Measurements from ENCODE around the gene BRD3. TPM values are rescaled to one million over a fixed set of nuclear protein-coding genes. Genes with fewer than 3 reads are reported as not detected.

The BRD3 gene
- polyA plus RNA-seq, 1 experiment = 6.6 TPM

DNA sequence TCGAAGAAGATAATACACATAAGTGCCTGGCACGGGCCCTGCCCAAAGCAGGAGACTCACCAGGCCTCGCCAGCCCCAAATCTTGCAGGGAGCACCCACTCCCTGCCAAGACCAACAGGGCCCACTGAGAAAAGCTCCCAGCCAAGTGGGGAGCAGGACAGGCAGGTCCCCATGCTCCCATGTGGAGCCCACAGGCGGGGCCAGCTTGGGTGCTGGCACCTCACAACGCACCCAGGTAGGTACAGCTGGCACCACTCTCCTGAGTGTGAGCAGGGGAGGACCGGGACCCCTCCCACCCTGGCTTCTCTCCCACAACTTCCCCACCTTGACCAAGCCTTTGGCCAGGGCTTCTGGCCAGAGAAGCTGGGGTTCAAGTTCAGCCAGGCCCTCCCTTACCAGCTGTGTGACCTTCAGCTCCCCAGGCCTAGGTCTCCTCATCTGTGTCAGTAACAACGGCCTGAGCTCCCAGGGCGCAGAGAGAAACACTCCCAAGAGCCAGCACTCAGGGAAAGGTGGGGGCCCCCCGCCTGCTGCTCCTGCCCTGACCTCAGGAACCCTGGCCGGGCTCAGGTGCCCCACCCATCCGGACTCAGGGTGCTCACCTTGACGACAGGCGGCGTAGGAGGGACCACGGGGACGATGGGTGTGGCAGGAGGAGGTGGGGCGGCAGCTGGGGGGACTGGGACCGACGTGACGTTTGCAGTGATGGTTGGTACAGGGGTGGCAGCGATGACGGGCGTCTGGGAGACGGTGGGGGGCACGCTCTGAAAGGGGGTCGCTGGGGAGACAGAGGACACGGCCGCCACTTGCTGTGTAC, 17.8 kb downstream of the BRD3 start:
- CTCF ChIA-PET = interaction anchor here (0.7 kb wide), 1 partner anchor 1577 kb away, joined by 3 read pairs; no protein-coding TSS in a partner anchor
- Histone ChIP-seq H3K36me3 (ENCODE audit: control insufficient read depth, insufficient read depth, low read length) (peaks cover 48% of the 10 kb centered on the region), H3K4me3 (ENCODE audit: low read depth, low read length) (no peak overlapping the region), H3K27me3 (ENCODE audit: control insufficient read depth, insufficient read depth, low read length) (no peaks in the 10 kb centered on the region)
- DNase-seq (ENCODE audit: low read depth) = no peak
- POLR2A ChIA-PET = no interaction called here
- TF ChIP-seq, protein P1, sequence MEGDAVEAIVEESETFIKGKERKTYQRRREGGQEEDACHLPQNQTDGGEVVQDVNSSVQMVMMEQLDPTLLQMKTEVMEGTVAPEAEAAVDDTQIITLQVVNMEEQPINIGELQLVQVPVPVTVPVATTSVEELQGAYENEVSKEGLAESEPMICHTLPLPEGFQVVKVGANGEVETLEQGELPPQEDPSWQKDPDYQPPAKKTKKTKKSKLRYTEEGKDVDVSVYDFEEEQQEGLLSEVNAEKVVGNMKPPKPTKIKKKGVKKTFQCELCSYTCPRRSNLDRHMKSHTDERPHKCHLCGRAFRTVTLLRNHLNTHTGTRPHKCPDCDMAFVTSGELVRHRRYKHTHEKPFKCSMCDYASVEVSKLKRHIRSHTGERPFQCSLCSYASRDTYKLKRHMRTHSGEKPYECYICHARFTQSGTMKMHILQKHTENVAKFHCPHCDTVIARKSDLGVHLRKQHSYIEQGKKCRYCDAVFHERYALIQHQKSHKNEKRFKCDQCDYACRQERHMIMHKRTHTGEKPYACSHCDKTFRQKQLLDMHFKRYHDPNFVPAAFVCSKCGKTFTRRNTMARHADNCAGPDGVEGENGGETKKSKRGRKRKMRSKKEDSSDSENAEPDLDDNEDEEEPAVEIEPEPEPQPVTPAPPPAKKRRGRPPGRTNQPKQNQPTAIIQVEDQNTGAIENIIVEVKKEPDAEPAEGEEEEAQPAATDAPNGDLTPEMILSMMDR (IDR thresholded peaks at IDR 0.05; ENCODE audit: insufficient read depth, low read depth, low read length) = no peak

- no peak for DNase-seq (ENCODE audit: low read depth)
- no peak overlapping the region for H3K4me3 ChIP-seq (ENCODE audit: low read depth, low read length)
- H3K36me3 ChIP-seq (ENCODE audit: control insufficient read depth, insufficient read depth, low read length) = peaks cover 50% of the 10 kb centered on the region
- ChIA-PET POLR2A (no interaction called here), CTCF (no interaction called here)
- no peaks in the 10 kb centered on the region for H3K27me3 ChIP-seq (ENCODE audit: control insufficient read depth, insufficient read depth, low read length)
- TF ChIP-seq, protein P1 (IDR thresholded peaks at IDR 0.05; ENCODE audit: insufficient read depth, low read depth, low read length) = no peak
Measured at GRCh38 chr9:134049236-134049635, 18.6 kb downstream of the BRD3 start.

DNA sequence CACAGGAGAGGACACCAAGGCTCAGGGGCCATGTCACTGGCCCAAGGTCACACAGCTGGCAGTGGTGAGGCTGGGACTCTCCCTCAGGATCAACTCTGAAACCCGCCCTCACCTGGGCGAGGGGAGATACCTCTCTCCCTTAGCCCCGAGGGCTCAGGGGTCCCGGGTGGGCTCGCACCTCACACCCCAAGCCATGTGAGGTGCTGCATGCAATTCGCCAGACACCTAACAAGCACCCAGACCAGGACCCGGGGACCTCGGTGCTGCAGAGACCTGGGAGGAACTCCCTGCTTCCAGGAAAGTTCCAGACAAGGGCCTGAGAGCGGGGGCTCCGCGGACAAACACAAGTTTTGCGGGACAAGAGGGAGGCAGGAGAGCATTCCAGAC, 19.3 kb downstream of the BRD3 start:
- Histone ChIP-seq H3K4me3 (ENCODE audit: low read depth, low read length) (no peak overlapping the region), H3K27me3 (ENCODE audit: control insufficient read depth, insufficient read depth, low read length) (no peaks in the 10 kb centered on the region), H3K36me3 (ENCODE audit: control insufficient read depth, insufficient read depth, low read length) (peaks cover 54% of the 10 kb centered on the region)
- no peak for DNase-seq (ENCODE audit: low read depth)
- POLR2A ChIA-PET = no interaction called here
- CTCF ChIA-PET = no interaction called here
- TF ChIP-seq, protein P1 (IDR thresholded peaks at IDR 0.05; ENCODE audit: insufficient read depth, low read depth, low read length) = no peak

GRCh38 chr9:134047868-134048581, 19.8 kb downstream of the BRD3 start:
- TF ChIP-seq, protein P1 (IDR thresholded peaks at IDR 0.05; ENCODE audit: insufficient read depth, low read depth, low read length) = no peak
- Histone ChIP-seq H3K27me3 (ENCODE audit: control insufficient read depth, insufficient read depth, low read length) (no peaks in the 10 kb centered on the region), H3K36me3 (ENCODE audit: control insufficient read depth, insufficient read depth, low read length) (peaks cover 52% of the 10 kb centered on the region), H3K4me3 (ENCODE audit: low read depth, low read length) (no peak overlapping the region)
- CTCF ChIA-PET = no interaction called here
- POLR2A ChIA-PET = no interaction called here
- DNase-seq (ENCODE audit: low read depth) = no peak

- no peak for DNase-seq (ENCODE audit: low read depth)
- Histone ChIP-seq H3K36me3 (ENCODE audit: control insufficient read depth, insufficient read depth, low read length) (peaks cover 46% of the 10 kb centered on the region), H3K4me3 (ENCODE audit: low read depth, low read length) (no peak overlapping the region), H3K27me3 (ENCODE audit: control insufficient read depth, insufficient read depth, low read length) (no peaks in the 10 kb centered on the region)
- ChIA-PET POLR2A (no interaction called here), CTCF (no interaction called here)
- TF ChIP-seq, protein P1 (IDR thresholded peaks at IDR 0.05; ENCODE audit: insufficient read depth, low read depth, low read length) = no peak
Measured at GRCh38 chr9:134046894-134047681, 20.7 kb downstream of the BRD3 start.

Measured in BJ (cell line).